ENCODE data around the gene IL2RA. TPM values are rescaled to one million over a fixed set of nuclear protein-coding genes. Genes with fewer than 3 reads are reported as not detected.

The IL2RA gene
- total and polyA plus RNA-seq, 10 of the 15 experiments (the other 5 are each of a cell fraction or from before 2014, with no cell fraction given) = 2.2 to 6.0 (median 4.9) TPM

DNA sequence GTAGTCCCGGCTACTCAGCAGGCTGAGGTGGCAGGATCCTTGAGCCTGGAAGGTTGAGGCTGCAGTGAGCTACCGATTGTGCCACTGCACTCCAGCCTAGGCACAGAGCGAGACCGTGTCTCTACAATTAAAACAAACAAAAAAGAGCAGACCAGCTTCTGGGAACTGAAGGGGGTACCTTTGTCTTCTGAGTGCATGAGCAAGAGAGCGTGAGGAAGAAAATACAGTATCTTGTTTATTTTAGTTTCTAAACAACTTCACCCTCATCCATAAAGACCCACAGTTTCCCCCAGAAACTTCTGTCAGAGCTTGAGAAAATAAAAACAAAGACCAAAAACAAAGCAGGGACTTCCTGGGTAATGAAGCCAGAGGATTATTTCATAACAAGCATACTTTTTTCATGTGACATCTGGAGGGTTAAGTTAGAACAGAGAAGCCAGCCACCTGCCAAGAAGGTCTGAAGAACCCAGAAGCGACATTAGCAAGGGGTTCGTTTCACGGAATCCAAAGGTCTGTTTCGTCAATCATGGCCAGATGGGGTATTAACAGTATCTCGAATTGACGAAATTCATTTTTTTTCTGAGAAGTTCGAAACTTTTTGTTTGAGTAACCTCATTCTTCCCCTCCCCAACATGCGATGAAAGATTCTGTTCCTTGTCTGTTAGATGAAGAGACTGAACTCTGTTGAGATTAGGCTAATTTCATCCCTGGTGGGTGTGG, 10.2 kb upstream of the IL2RA start (continued):
- TF ChIP-seq, protein P1, sequence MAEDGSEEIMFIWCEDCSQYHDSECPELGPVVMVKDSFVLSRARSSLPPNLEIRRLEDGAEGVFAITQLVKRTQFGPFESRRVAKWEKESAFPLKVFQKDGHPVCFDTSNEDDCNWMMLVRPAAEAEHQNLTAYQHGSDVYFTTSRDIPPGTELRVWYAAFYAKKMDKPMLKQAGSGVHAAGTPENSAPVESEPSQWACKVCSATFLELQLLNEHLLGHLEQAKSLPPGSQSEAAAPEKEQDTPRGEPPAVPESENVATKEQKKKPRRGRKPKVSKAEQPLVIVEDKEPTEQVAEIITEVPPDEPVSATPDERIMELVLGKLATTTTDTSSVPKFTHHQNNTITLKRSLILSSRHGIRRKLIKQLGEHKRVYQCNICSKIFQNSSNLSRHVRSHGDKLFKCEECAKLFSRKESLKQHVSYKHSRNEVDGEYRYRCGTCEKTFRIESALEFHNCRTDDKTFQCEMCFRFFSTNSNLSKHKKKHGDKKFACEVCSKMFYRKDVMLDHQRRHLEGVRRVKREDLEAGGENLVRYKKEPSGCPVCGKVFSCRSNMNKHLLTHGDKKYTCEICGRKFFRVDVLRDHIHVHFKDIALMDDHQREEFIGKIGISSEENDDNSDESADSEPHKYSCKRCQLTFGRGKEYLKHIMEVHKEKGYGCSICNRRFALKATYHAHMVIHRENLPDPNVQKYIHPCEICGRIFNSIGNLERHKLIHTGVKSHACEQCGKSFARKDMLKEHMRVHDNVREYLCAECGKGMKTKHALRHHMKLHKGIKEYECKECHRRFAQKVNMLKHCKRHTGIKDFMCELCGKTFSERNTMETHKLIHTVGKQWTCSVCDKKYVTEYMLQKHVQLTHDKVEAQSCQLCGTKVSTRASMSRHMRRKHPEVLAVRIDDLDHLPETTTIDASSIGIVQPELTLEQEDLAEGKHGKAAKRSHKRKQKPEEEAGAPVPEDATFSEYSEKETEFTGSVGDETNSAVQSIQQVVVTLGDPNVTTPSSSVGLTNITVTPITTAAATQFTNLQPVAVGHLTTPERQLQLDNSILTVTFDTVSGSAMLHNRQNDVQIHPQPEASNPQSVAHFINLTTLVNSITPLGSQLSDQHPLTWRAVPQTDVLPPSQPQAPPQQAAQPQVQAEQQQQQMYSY (CRISPR knock-in tag; IDR thresholded peaks at IDR 0.05) = no peak
- TF ChIP-seq RBBP5 (conservative IDR thresholded peaks at IDR 0.05) = no peak
- 0 out of 2 replicates have a peak, but pooled peaks have one; percentile 63 for TF ChIP-seq TCF3 (IDR thresholded peaks at IDR 0.05; ENCODE audit: borderline replicate concordance, insufficient read depth, low read depth, low read length)
- TF ChIP-seq MEF2B (IDR thresholded peaks at IDR 0.05; ENCODE audit: partially characterized antibody, poor library complexity, severe bottlenecking) = no peak
- TF ChIP-seq GABPA (IDR thresholded peaks at IDR 0.05; ENCODE audit: low read depth) = no peak; the same call in 1 of the 2 replicates
- TF ChIP-seq, protein P2, sequence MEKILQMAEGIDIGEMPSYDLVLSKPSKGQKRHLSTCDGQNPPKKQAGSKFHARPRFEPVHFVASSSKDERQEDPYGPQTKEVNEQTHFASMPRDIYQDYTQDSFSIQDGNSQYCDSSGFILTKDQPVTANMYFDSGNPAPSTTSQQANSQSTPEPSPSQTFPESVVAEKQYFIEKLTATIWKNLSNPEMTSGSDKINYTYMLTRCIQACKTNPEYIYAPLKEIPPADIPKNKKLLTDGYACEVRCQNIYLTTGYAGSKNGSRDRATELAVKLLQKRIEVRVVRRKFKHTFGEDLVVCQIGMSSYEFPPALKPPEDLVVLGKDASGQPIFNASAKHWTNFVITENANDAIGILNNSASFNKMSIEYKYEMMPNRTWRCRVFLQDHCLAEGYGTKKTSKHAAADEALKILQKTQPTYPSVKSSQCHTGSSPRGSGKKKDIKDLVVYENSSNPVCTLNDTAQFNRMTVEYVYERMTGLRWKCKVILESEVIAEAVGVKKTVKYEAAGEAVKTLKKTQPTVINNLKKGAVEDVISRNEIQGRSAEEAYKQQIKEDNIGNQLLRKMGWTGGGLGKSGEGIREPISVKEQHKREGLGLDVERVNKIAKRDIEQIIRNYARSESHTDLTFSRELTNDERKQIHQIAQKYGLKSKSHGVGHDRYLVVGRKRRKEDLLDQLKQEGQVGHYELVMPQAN (conservative IDR thresholded peaks at IDR 0.05) = no peak
- TF ChIP-seq, protein P3, sequence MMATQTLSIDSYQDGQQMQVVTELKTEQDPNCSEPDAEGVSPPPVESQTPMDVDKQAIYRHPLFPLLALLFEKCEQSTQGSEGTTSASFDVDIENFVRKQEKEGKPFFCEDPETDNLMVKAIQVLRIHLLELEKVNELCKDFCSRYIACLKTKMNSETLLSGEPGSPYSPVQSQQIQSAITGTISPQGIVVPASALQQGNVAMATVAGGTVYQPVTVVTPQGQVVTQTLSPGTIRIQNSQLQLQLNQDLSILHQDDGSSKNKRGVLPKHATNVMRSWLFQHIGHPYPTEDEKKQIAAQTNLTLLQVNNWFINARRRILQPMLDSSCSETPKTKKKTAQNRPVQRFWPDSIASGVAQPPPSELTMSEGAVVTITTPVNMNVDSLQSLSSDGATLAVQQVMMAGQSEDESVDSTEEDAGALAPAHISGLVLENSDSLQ (IDR thresholded peaks at IDR 0.05) = no peak
- TF ChIP-seq POLR2AphosphoS5 (IDR thresholded peaks at IDR 0.05; ENCODE audit: low read length) = peak; percentile 39; the same call in 1 of the 2 replicates
- peak; percentile 69 for TF ChIP-seq NFIC (IDR thresholded peaks at IDR 0.05; ENCODE audit: low read depth, low read length)
- TF ChIP-seq FOXK2 (IDR thresholded peaks at IDR 0.05) = no peak
- TF ChIP-seq JUNB (IDR thresholded peaks at IDR 0.05) = peak; percentile 64
- no peak for TF ChIP-seq ZSCAN29 (IDR thresholded peaks at IDR 0.05)
- TF ChIP-seq, protein P4, sequence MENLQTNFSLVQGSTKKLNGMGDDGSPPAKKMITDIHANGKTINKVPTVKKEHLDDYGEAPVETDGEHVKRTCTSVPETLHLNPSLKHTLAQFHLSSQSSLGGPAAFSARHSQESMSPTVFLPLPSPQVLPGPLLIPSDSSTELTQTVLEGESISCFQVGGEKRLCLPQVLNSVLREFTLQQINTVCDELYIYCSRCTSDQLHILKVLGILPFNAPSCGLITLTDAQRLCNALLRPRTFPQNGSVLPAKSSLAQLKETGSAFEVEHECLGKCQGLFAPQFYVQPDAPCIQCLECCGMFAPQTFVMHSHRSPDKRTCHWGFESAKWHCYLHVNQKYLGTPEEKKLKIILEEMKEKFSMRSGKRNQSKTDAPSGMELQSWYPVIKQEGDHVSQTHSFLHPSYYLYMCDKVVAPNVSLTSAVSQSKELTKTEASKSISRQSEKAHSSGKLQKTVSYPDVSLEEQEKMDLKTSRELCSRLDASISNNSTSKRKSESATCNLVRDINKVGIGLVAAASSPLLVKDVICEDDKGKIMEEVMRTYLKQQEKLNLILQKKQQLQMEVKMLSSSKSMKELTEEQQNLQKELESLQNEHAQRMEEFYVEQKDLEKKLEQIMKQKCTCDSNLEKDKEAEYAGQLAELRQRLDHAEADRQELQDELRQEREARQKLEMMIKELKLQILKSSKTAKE (IDR thresholded peaks at IDR 0.05; ENCODE audit: low read depth, poor library complexity, severe bottlenecking) = peak; percentile 56
- TF ChIP-seq, protein P5, sequence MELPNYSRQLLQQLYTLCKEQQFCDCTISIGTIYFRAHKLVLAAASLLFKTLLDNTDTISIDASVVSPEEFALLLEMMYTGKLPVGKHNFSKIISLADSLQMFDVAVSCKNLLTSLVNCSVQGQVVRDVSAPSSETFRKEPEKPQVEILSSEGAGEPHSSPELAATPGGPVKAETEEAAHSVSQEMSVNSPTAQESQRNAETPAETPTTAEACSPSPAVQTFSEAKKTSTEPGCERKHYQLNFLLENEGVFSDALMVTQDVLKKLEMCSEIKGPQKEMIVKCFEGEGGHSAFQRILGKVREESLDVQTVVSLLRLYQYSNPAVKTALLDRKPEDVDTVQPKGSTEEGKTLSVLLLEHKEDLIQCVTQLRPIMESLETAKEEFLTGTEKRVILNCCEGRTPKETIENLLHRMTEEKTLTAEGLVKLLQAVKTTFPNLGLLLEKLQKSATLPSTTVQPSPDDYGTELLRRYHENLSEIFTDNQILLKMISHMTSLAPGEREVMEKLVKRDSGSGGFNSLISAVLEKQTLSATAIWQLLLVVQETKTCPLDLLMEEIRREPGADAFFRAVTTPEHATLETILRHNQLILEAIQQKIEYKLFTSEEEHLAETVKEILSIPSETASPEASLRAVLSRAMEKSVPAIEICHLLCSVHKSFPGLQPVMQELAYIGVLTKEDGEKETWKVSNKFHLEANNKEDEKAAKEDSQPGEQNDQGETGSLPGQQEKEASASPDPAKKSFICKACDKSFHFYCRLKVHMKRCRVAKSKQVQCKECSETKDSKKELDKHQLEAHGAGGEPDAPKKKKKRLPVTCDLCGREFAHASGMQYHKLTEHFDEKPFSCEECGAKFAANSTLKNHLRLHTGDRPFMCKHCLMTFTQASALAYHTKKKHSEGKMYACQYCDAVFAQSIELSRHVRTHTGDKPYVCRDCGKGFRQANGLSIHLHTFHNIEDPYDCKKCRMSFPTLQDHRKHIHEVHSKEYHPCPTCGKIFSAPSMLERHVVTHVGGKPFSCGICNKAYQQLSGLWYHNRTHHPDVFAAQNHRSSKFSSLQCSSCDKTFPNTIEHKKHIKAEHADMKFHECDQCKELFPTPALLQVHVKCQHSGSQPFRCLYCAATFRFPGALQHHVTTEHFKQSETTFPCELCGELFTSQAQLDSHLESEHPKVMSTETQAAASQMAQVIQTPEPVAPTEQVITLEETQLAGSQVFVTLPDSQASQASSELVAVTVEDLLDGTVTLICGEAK (IDR thresholded peaks at IDR 0.05; ENCODE audit: borderline replicate concordance) = no peak
- TF ChIP-seq CHD4 (IDR thresholded peaks at IDR 0.05) = no peak
- TF ChIP-seq BHLHE40 (IDR thresholded peaks at IDR 0.05; ENCODE audit: borderline replicate concordance in 1 of 2, low read depth in 2 of 2, low read length in 1 of 2) = no peak; a peak in 1 of 4 replicates
